ENCODE measurements around the gene DGKI.
A peak's percentile ranks its signal among the peaks of the same experiment; 100 is the strongest.

DGKI gene

GRCh38 chr7:137572056-137572784 lies 274.6 kb downstream of the DGKI start:
- FAIRE-seq (no peak), DNase-seq (ENCODE audit: insufficient read length, low spot score) (no peak)

- FAIRE-seq (no peak), DNase-seq (ENCODE audit: insufficient read length, low spot score) (no peak)
Observed at GRCh38 chr7:137564677-137565076, 282.1 kb downstream of the DGKI start.

- DNase-seq (ENCODE audit: insufficient read length, low spot score) (no peak), FAIRE-seq (no peak)
Observed at GRCh38 chr7:137563981-137564380, 282.8 kb downstream of the DGKI start.

DNA sequence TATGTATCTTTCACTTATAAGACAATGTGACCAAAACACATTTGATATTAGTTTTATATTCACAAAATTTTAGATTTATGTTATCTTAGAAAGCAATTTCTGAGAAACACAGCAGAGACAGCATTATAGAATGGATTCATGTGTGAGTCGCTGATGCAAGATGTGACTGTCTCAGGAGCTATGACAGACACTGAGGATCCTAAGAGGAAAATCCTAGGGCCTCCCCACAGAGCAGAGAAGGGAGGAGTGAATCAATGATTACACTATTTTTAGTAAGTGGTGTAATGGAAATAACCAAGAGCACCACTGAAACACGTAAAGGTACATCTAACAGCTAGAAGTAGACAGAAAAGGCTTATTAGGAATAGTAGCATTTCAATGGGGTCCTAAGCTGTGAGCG lies 299.3 kb downstream of the DGKI start:
- DNase-seq (ENCODE audit: insufficient read length, low spot score), result no peak
- FAIRE-seq, result no peak

DNA sequence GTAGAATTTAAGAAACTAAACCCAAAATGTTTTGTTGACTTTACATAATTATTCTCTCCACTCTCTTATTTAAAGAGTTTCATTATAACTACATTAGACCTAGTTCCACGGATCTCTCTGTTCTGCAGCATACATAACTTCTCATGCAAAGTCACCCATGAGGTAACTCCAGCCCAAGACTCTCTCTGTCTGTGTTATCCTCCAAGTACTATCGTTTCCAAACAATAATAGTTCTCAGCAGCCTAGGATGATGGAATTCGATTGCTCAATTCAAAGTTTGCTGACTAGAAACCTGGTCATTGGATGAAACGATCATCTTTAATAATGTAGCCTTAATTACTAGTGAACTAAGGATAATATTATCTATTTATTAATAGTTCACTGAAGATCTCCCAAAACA lies 300.1 kb downstream of the DGKI start:
- no peak for FAIRE-seq
- DNase-seq (ENCODE audit: insufficient read length, low spot score), result no peak

DNA sequence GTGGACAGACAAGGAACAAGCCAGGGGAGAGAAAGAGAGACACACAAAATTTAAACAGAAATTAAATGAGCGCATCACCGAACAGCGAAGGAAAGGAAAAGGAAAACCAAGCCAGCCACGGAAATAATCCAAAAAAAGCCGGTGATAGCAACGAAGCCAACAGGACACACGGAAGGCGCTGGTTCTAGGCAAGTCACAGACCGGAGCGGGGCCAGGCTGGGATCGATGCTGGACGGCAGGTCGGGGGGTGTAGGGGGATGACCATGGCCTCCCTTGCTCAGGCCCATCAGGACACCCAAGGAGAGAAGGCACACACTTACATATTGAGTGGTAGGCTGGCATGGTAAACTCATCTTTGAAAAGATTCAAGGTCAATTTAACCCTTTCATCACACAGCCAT lies 300.8 kb downstream of the DGKI start:
- FAIRE-seq (no peak), DNase-seq (ENCODE audit: insufficient read length, low spot score) (no peak)

GRCh38 chr7:137545059-137545716 lies 301.6 kb downstream of the DGKI start:
- DNase-seq (ENCODE audit: insufficient read length, low spot score), result no peak
- no peak for FAIRE-seq

- DNase-seq (ENCODE audit: insufficient read length, low spot score) (no peak), FAIRE-seq (no peak)
Observed at GRCh38 chr7:137544453-137545058, 302.2 kb downstream of the DGKI start.

GRCh38 chr7:137539111-137539715 lies 307.6 kb downstream of the DGKI start:
- FAIRE-seq (no peak), DNase-seq (ENCODE audit: insufficient read length, low spot score) (no peak)

DNA sequence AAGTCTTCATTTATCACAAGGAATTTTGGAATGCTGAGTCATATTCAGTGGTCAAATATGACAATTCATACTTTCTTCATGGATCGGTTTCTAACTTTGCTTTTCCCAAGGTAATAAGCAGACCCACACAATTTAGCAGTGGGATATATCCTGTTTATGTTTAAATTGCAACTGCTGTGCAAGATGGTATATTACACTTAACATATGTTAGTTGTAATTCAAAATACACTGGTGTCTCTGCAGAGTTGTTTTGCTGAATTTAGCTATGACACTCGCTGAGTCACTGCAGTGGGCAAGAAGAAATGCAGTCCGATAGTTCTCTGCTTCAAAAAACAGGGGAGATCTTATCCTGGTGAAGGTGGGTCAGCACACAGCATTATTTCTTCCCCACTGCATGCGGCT lies 308.4 kb downstream of the DGKI start:
- FAIRE-seq, result no peak
- peak; percentile 1 for DNase-seq (ENCODE audit: insufficient read length, low spot score)

DNA sequence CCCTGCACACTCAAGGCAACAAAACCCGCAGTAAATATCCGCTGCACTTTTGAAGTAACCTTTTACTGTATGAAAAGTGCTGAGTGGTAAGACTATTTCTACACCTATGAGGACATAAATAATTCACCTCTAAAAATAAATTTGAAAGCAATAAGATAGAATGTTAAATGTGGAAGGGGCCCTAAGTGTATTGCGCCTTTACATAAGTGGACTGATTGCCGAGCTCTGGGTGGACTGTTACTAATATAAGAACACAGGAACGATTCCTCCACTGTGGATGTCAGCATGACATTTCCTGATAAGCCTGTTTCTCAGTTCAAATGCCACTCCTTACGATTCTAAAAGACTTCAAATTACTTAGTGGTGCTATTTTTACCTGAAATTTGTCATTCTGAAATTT lies 311.2 kb downstream of the DGKI start:
- FAIRE-seq (no peak), DNase-seq (ENCODE audit: insufficient read length, low spot score) (no peak)

DNA sequence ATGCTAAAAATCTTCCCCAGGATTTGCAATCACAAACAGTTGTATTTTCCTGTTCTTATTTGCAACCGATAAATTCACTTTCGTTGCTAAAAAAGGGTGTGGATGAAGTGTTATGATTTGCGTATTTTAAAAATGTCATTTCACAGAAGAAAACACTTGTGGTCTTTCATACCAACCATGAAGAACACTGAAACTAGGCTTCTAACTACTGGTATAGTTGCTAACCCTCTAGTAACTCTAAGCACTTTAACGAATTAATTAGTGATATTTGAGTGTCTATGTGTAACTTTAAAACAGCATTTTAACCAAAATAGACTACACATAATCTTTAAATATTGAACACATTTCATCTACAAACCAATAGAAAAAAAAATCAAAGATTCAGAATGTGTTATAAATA lies 315.1 kb downstream of the DGKI start:
- FAIRE-seq, result no peak
- DNase-seq (ENCODE audit: insufficient read length, low spot score), result no peak

DNA sequence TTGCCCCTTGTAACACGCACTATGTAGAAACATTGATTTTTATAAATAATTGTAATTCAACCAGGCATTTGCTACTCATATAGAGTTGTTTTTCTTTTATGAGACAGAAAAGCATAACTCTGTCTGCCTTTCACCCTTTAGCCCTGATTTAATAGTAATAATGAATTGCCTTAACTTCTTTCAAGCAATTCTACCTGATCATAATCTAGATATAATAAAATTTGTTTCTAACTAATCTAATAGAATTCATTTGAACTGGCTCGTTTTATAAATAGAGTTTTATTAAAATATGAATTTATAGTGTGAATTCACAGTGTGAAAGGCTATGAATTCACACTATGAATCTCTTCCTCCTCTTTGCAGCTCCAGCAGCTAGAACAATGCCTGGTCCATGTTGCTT lies 319.1 kb downstream of the DGKI start:
- FAIRE-seq, result no peak
- DNase-seq (ENCODE audit: insufficient read length, low spot score), result no peak

DNA sequence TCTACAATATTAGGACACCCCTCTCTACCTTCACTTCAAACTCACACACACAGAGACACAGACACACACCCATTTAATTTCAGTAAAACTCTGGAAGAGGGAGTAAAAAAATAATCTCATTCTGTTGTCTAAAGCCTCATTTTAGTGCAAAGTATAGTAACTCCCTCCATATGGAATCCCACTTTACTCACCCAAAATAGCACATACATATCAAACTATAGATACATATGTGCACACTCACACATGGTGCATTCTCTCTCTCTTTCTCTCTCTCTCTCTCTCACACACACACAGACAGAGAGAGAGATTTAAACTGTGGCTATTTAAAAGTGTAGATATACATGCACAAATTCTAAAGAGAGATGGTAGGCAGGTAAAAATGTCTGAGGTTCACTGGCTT lies 323.6 kb downstream of the DGKI start:
- no peak for FAIRE-seq

DNA sequence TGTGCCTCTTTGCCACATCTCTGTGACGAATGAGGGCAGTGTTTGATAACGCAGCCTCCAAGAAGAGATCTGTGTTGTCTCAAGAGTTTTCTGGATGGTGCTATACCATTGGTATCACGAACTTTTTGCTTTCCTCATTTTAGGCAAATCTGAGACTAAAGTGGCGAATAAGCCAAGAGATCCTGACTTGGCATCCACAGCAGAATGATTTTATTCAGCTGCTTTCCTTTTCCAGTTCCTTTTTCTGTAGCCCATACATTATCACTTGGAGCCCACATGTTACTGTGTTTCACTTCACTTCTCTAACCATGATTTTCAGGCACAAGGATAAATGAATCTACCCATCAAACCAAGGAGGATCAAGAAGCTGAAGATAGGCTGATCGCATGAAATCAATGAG lies 325.3 kb downstream of the DGKI start:
- DNase-seq (ENCODE audit: insufficient read length, low spot score) (no peak), FAIRE-seq (no peak)

More for the DNA sequence above, 323.6 kb downstream of the DGKI start:
- DNase-seq (ENCODE audit: insufficient read length, low spot score), result no peak

- FAIRE-seq, result no peak
- no peak for DNase-seq (ENCODE audit: insufficient read length, low spot score)
Observed at GRCh38 chr7:137519947-137520346, 326.8 kb downstream of the DGKI start.

GRCh38 chr7:137519181-137519691 lies 327.5 kb downstream of the DGKI start:
- DNase-seq (ENCODE audit: insufficient read length, low spot score), result no peak
- FAIRE-seq, result no peak

DNA sequence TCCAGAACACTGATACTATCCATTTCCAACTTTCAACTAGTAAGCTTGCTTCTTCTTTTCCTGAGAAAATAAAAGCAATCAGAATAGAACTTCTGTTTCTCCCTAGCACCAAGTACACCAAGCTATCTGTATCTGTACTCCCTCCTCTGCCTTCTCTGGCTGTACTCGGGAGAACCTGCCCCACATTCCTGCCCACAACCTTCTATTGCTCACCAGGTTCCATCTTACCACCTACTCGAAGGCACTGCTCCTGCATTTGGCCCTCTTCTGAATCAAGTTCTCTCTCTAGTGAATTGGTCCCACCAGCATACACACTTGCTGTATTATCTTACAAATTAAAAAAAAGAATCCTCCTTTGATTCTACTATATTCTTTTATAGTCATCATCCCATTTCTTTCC lies 333.7 kb downstream of the DGKI start:
- FAIRE-seq (no peak), DNase-seq (ENCODE audit: insufficient read length, low spot score) (no peak)

- DNase-seq (ENCODE audit: insufficient read length, low spot score) (no peak), FAIRE-seq (no peak)
Observed at GRCh38 chr7:137507096-137507495, 339.7 kb downstream of the DGKI start.

DNA sequence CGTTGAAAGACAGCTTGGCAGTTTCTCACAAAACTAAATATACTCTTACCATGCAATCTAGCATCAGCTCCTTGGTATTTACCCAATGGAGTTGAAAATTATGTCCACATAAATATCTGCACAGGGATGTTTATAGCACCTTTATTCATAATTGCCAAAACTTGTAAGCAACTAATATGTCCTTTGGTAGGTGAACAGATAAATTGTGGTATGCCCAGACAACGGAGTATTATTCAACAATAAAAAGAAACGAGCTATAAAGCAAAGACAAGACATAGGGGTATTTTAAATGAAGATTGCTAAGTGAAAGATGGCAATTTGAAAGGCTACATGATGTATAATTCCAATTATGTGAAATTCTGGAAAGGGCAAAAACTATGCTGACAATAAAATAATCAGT lies 340.7 kb downstream of the DGKI start:
- DNase-seq (ENCODE audit: insufficient read length, low spot score) (no peak), FAIRE-seq (no peak)

GRCh38 chr7:137501562-137501961 lies 345.2 kb downstream of the DGKI start:
- FAIRE-seq (no peak), DNase-seq (ENCODE audit: insufficient read length, low spot score) (no peak)

GRCh38 chr7:137492889-137493288 lies 353.9 kb downstream of the DGKI start:
- DNase-seq (ENCODE audit: insufficient read length, low spot score) (no peak), FAIRE-seq (no peak)
